HG03025 (cell line): ENCODE data around the gene ERP29.
"Not testable (repeated sequence)": the region's sequence is repeated elsewhere in the genome, so short reads cannot be mapped to it uniquely, and the experiment has no call there.

Source experiments
- ATAC-seq: cut with Tn5 transposase; IDR thresholded peaks from one replicate; pipeline ENCODE4 v1.9.1; 2021; ENCODE audit warnings: mild to moderate bottlenecking, moderate library complexity; ENCODE audit not compliant: unreplicated experiment, low FRiP score

Gene ERP29

DNA sequence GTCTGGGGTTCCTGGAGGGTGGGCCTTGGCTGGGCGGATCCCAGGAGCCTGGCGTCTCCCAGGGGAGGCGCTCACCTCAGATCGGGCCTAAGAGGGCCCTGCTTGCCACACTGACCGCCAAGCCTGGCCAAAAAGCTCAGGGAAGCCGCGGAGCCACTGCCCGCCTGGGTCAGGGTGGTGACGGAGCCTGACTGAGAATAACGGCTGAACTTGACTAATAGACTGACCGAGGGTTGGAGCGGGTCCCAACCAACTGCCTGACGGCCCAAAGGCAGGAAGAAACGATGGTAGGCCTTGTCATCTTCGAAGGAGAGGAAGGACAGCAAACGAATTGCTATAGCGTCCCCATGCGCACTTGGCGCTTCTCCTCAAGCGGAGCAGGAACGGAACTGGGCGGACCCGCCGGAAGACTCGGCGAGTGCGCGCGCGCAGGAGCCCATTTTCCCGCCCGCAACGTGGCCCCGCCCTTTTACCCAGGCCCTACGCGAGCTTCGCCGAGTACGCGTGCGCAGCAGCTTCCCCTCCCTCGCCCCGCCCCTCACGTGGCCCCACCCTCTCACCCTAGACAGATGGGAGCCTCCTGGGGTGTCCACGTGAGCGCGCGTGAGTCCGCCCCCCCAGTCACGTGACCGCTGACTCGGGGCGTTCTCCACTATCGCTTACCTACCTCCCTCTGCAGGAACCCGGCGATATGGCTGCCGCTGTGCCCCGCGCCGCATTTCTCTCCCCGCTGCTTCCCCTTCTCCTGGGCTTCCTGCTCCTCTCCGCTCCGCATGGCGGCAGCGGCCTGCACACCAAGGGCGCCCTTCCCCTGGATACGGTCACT, at the start of gene ERP29, which contains the start of gene TMEM116:
TSS of gene ERP29 (plus strand) at position 652 of the 826 bp plus-strand sequence. CDS start at position 692, 40 bp downstream.
TSS of gene TMEM116 (minus strand) at position 391 of the 826 bp plus-strand sequence. CDS start 7,895 bp downstream, outside the sequence.
- peak; percentile 74 for ATAC-seq

DNA sequence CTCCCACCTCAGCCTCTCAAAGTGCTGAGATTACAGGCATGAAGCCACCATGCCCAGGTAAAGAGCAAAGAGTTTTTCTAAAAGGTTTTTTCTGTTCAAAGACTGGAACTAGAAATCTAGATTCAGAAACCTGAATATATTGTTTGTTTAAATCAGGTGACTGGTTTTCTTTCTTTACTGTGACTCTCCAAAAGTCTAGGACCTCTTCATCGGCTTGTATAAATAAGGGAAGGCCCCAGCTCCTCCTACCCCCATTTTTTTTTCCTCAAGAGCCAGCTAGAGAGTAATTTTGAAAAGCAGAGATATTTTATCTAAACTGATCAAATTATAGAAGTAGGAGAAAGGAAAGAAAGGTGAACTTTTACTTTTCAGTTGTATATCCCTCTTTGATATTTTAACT, 48.3 kb upstream of the ERP29 start:
- no peak for ATAC-seq

DNA sequence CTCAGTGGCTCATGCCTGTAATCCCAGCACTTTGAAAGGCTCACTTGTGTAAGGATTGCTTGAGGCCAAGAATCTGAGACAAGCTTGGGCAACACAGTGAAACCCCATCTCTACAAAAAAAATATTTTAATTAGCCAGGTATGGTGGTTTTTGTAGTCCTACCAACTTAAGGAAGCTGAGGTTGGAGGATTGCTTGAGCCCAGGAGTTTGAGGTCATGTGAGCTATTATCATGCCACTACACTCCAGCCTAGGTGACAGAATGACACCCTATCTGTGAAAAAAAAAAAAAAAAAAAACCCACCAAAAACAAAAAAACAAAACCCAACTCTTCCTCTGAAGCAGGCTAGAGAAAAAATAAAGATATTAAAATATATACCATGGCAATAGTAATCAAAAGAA, 41.4 kb upstream of the ERP29 start:
- no peak for ATAC-seq

DNA sequence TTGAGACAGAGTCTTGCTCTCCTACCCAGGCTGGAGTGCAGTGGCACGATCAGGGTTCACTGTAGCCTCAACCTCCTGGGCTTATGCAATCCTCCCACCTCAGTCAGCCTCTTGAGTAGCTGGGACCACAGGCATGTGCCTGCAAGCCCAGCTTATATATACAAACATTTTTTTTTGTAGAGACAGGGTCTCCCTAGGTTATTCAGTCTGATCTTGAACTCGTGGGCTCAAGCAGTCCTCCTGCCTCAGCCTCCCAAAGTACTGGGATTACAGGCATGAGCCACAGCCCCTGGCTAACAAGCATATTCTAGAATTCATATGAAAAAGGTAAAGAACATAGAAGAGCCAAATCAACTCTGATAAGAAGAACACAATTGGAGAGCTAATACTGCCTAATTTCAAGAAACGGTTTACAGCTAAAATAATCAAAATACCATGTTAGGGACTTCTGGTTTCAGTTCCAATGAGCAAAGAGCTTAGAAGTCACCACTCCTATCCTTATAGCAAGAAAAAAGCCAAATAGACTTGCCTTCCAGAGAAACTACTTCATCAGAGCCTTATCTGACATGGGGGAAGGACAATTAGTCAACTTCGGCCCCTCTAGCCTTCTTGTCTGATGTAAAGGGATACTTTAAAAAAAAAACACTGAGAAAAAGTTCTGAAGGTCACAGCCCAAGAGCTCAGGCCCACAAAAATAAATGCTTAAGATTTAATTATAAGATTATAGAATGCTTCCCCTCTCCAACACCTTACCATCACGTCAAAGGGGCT, 37.9 kb upstream of the ERP29 start:
- ATAC-seq, result no peak

DNA sequence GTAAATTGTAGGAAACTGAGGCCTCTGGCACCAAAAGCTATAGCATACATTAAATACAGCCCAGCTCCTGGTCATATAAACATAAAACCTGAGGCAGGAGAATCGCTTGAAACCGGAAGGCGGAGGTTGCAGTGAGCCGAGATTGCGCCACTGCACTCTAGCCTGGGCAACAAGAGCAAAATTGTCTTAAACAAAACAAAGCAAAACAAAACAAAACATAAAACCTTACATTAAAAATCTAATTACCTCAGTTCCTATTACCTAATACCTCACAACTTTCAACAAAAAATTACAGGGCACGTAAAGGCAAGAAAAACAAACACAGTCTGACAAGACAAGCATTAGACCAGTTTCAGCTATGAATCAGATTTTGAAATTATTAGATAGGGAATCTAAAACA, 36.9 kb upstream of the ERP29 start:
- ATAC-seq, result no peak

DNA sequence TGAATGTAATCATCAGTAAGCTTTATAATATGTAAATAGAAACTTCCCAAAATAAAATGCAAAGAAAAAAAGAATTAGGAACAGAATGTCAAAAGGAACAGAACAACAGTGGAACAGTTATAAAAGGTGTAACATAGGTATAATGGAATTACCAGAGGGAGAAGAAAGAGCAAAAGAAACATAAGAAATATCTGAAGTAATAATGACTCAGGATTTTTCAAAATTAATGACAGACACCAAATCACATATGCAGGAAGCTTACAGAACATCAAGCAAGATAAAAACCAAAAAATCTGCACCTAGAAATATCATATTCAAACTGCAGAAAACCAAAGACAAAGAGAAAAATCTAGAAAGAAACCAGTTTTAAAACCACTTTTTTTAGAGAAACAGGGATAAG, 36.4 kb upstream of the ERP29 start:
- no peak for ATAC-seq

DNA sequence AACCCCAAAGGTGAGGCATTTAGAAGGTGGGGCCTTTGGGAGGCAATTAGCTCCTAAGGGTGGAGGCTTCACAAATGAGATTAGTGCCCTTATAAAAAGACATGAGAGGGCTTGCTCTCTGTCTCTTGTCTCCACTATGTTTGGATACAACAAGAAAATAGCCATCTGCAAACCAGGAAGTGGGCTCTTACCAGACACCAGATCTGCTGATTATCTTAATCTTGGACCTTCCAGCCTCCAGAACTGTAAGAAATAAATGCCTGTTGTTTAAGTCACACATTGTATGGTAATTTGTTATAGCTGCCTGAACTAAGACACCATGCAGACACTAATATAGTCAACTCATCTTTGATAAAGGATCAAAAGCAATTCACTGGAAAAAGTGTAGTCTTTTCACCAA, 34.7 kb upstream of the ERP29 start:
- no peak for ATAC-seq

DNA sequence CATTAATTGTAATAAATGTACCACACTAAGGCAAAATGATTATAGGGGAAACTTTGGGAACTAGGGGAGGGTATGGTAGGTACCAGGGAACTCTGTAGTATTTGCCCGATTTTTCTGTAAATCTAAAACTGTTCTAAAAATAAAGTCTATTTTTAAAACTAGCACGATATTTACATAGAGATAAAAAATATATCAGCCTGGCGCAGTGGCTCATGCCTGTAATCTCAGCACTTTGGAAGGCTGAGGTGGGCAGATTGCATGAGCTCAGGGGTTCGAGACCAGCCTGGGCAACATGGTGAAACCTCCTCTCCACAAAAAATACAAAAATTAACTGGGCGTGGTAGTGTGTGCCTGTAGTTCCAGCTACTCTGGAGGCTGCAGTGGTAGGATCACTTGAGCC, 32.6 kb upstream of the ERP29 start:
- no peak for ATAC-seq

DNA sequence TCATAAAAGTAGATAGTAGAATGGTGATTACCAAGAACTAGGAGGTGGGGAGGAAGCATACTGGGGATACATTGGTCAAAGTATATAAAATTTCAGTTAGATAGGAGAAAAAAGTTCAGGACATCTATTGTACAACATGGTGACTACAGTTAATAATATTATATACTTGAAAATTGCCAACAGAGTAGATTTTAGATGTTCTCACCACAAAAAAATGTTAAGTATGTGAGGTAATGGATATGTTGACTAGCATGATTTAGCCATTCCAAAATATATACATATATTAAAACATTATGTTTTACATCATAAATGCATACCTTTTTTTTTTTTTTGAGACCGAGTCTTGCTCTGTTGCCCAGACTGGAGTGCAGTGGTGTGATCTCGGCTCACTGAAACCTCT, 31.2 kb upstream of the ERP29 start:
- no peak for ATAC-seq

DNA sequence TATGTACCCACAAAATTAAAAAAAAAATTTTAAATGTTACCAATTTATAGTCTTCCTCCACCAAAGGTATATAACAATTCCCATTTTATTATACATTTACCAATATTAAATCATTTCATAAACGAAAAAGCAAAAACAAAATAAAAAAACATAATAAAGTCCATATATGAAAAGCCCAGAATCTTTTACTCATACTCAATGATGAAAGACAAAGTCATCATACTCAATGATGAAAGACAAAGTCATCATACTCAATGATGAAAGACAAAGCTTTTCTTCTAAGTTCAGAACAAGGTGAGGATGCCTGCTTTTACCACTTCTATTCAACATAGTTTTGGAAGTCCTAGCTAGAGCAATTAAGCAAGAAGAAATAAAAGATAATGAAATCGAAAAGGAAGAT, 28.4 kb upstream of the ERP29 start:
- no peak for ATAC-seq

DNA sequence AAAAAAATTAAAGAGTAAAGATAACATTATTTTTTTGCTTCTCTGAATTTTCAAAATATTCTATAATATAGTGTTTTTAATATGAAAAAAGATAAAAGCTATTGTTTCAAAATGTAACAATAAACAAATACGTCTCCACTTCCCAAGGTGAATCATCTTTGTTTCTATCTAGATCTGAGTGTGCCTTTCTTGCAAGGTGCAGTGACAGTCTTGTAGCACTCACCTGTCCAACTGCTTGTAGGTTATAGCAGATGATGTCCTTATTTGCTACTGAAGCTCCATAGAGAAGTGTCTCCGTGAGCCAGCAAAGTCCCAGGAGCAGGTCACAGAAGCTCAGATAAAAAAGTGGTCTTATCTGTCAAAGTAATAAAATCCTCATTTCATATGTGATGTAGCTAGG, 21.7 kb upstream of the ERP29 start:
- no peak for ATAC-seq

DNA sequence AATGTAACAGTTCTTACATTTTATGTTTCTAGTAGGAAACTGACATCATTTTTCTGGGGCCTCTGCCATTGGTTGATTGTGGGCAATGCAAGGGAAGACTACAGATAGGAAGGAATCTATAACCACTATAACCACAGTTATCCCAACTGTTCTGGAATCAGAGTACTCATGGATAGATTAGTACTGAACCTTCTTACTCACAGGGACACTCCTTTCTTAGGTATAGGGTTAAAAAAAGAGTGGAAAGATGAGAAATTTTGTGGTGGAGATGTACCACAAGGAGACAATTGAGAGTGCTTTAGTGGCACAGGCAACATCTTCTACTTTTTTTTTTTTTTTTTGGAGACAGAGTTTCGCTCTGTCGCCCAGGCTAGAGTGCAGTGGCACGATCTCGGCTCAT, 21.3 kb upstream of the ERP29 start:
- ATAC-seq, result no peak

DNA sequence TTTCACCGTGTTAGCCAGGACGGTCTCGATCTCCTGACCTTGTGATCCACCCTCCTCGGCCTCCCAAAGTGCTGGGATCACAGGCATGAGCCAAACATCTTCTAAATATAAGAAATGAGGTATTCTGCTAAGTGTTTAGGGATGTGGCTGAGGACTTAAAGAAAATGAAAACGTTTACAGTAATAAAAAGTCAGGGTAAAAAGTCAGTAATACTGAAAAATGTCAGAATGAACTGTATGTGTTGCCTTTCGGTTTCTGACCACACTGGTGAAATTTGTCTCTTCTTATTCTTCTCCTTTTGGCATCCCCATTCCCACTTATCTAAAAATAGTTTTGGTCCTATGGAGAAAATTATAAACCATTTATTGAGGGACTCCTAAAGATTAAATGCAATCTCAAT, 20.8 kb upstream of the ERP29 start:
- ATAC-seq, result no peak

DNA sequence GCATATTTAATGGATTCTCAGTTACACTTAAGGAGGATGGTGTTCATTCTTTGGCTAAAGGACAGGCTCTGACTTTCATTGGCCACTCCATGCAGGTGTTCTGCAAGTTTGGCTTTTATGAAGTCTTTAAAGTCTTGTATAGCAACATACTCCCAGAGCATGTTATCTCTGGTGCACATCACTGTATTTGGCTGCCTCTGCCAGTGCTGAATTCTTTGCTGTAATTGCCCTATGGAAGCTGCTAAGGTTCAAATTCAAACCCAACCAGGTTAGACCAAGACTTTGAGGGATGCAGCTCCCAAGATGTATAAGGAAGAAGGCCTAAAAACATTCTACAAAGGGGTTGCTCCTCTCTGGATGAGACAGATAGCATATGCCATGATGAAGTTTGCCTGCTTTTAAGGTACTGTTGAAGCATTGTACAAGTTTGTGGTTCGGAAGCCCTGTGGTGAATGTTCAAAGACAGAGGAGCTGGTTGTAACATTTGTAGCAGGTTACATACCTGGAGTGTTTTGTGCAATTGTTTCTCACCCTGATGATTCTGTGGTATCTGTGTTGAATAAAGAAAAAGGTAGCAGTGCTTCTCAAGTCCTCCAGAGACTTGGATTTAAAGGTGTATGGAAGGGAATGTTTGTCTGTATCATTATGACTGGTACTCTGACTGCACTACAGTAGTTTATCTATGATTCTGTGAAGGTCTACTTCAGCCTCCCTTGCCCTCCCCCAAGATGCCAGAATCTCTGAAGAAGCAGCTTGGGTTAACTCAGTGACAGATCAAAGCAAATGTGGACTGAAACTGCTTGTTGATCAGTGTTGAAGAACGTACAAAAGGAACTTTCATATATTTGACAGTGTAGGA, 19.7 kb upstream of the ERP29 start:
- ATAC-seq, result no peak

DNA sequence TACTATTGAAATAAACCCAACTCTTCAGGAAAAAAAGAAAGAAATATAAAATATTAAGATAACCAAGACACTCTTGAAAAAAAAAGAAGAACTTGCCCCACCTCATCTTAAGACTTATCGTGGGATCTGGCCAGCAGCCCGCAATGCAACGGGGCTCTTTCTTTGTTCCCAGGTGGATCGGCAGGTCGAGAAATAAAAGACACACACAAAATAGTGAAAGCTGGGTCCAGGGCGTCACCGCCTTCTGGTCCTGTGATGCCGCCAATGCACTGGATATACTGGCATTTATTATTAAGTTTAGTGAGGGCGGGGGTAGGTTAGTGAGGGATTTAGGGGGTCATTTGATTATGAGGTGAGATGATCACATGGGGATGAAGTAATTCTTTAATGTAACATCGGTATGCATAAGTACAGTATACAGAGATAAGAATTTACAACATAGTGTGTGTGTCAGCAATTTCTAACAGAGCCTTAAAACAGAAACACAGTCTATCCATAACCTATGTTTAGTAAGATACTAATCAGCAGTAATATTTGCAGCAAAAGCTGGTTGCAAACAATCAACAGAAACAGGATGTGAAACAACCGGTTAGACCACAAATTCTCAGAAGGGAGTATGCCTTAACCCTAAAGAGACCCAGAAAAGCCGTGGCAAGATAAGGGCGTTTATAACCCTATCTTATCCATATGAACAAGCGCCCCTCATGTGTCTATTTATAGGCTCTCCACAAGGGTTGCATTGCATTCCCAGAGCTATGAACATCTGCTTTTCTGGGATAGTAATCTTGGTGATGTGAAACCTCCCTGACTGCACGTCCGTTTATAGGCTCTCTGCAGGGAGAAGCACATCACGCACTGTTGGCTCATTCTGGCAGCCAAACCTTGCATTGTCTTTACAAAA, 18.8 kb upstream of the ERP29 start:
- not testable (repeated sequence) for ATAC-seq

DNA sequence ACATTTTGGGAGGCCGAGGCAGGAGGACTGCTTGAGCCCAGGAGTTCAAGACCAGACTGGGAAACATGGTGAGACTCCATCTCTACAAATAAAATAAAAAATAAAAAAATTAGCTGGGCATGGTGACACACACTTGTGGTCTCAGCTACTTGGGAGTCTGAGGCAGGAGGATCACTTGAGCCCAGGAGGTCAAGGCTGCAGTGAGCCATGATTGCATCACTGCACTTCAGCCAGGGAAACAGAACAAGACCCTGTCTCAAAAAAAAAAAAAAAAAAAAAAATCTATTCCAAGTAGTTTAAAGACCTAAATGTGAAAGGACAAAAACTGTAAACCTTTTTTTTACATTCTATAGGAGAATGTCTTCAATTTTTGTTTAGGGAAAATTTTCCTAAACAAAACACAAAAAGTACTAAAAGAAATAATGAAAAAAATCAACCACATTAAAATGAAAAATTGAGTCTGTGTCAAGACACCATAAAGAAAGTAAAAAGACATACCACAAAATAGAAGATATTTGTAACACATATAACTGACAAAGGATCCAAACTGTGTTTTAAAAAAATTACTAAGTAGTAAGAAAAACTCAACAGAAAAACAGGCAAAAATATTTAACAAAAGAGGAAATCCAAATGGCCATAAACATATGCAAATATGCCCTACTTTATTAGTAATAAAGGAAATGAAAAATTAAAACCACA, 17.3 kb upstream of the ERP29 start:
- no peak for ATAC-seq

DNA sequence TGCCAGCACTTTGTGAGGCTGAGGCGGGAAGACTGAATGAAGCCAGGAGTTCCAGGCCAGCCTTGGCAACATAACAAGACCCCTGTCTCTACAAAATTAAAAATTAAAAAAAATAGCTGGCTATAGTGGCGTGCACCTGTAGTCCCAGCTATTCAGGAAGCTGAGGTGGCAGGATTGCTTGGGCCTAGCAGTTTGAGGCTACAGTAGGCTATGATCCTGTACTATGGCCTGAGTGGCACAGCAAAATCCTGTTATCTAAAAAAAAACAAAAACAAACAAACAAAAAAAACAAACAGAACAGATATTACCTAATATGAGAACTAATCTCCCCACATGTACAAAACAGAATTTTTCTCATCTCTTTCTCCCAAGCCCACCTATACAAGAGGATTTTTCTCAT, 15.9 kb upstream of the ERP29 start:
- no peak for ATAC-seq

DNA sequence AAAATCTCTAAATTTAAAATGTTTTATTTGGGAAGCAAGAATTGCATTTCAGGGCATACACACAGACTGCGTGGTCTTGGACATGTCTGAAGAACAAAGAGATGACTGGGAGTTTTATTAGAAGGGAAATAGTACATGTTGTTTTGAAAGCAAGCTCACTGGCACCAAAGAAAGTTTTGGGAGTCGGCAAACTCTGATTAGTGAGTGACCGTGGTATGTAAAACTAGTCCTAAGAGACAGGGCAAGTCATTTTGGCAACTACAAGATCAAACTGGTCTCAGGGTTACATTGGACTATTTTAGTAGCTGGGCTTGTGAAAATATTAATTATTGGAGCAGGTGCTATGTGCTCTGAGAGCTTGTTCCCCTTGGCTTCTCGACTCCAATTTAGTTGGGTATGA, 15.2 kb upstream of the ERP29 start:
- ATAC-seq, result no peak

DNA sequence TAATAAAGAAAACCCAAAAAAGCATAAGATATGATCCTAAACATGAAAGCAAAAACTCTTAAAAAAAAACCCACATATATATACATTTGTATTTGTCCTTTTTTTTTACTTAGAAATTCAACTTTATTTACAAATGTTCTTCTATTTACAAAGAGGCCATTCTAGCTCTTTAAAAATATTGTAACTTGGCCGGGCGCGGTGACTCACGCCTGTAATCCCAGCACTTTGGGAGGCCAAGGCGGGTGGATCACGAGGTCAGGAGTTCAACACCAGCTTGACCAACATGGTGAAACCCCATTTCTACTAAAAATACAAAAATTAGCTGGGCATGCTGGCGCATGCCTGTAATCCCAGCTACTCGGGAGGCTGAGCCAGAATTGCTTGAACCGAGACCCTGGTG, 14.1 kb upstream of the ERP29 start:
- not testable (repeated sequence) for ATAC-seq
